HEK293T (cell line): Measurements from ENCODE around the gene RBBP8.

ENCODE experiments used
- CTCF ChIA-PET: fragments of 350-600 bp; formaldehyde crosslinking; extraction: SDS; loops from one replicate; lab custom pipeline; 2021; ENCODE audit warnings: antibody characterized with exemption, inconsistent platforms; lab: Yijun Ruan, JAX
- POLR2A ChIA-PET: fragments of 350-600 bp; formaldehyde crosslinking; extraction: SDS; loops from one replicate; lab custom pipeline; 2020; ENCODE audit warnings: antibody characterized with exemption, inconsistent platforms; lab: Yijun Ruan, JAX
- DNase-seq: peaks from one replicate; pipeline ENCODE4 v3.0.0; 2012; ENCODE audit warnings: mixed read lengths; ENCODE audit errors: extremely low spot score
- ARNT ChIP-seq: fragments of 450-650 bp; IDR thresholded peaks from 2 replicates; pipeline ENCODE4 v1.6.1; 2017; ENCODE audit warnings: mild to moderate bottlenecking
- BHLHE40 ChIP-seq: fragments of 450-650 bp; IDR thresholded peaks from 2 replicates; pipeline ENCODE4 v1.6.1; 2016; ENCODE audit warnings: mild to moderate bottlenecking, moderate library complexity, borderline replicate concordance
- CTBP1 ChIP-seq: fragments of 450-650 bp; IDR thresholded peaks from 2 replicates; pipeline ENCODE4 v1.6.1; 2016; ENCODE audit warnings: borderline replicate concordance
- ELF4 ChIP-seq: fragments of 450-650 bp; IDR thresholded peaks from 2 replicates; pipeline ENCODE4 v1.6.1; 2017; ENCODE audit warnings: antibody characterized with exemption
- FOXA1 ChIP-seq: fragments of 450-650 bp; IDR thresholded peaks from 2 replicates; pipeline ENCODE4 v1.6.1; 2016; ENCODE audit warnings: mild to moderate bottlenecking
- FOXK2 ChIP-seq: fragments of 450-650 bp; IDR thresholded peaks from 2 replicates; pipeline ENCODE4 v1.6.1; 2016; ENCODE audit warnings: mild to moderate bottlenecking
- FOXM1 ChIP-seq: fragments of 450-650 bp; IDR thresholded peaks from 2 replicates; pipeline ENCODE4 v1.6.1; 2017; ENCODE audit warnings: mild to moderate bottlenecking, borderline replicate concordance
- HDGF ChIP-seq: fragments of 450-650 bp; IDR thresholded peaks from 2 replicates; pipeline ENCODE4 v1.6.1; 2017; ENCODE audit warnings: antibody characterized with exemption, borderline replicate concordance
- L3MBTL2 ChIP-seq: fragments of 450-650 bp; conservative IDR thresholded peaks from 2 replicates; pipeline ENCODE4 v1.6.1; 2016; ENCODE audit warnings: mild to moderate bottlenecking
- LEF1 ChIP-seq: fragments of 450-650 bp; IDR thresholded peaks from 2 replicates; pipeline ENCODE4 v1.6.1; 2017; ENCODE audit warnings: mild to moderate bottlenecking, borderline replicate concordance
- NFRKB ChIP-seq: fragments of 450-650 bp; IDR thresholded peaks from 2 replicates; pipeline ENCODE4 v1.6.1; 2016; ENCODE audit warnings: mild to moderate bottlenecking, moderate library complexity
- PKNOX1 ChIP-seq: fragments of 450-650 bp; IDR thresholded peaks from 2 replicates; pipeline ENCODE4 v1.6.1; 2016
- SP1 ChIP-seq: fragments of 450-650 bp; IDR thresholded peaks from 2 replicates; pipeline ENCODE4 v1.6.1; 2017
- SUZ12 ChIP-seq: fragments of 450-650 bp; IDR thresholded peaks from 2 replicates; pipeline ENCODE4 v1.6.1; 2016; ENCODE audit warnings: mild to moderate bottlenecking
- TARDBP ChIP-seq: fragments of 450-650 bp; IDR thresholded peaks from 2 replicates; pipeline ENCODE4 v1.6.1; 2016
- ZNF384 ChIP-seq: fragments of 450-650 bp; IDR thresholded peaks from 2 replicates; pipeline ENCODE4 v1.6.1; 2016

RBBP8 gene

GRCh38 chr18:22936515-22936914 lies 3.4 kb downstream of the RBBP8 start:
- ChIA-PET POLR2A (no interaction called here), CTCF (no interaction called here)
- DNase-seq, result no peak
- no peak for TF ChIP-seq ZNF384
- TF ChIP-seq ARNT, result no peak
- no peak for TF ChIP-seq TARDBP
- no peak for TF ChIP-seq FOXK2
- no peak for TF ChIP-seq LEF1
- no peak for TF ChIP-seq CTBP1
- no peak for TF ChIP-seq SUZ12
- no peak for TF ChIP-seq FOXA1
- TF ChIP-seq L3MBTL2, result no peak
- no peak for TF ChIP-seq PKNOX1
- no peak for TF ChIP-seq FOXM1
- no peak for TF ChIP-seq ELF4
- TF ChIP-seq HDGF, result no peak

- TF ChIP-seq L3MBTL2 (no peak), LEF1 (no peak), SUZ12 (no peak), ZNF384 (no peak), PKNOX1 (no peak), SP1 (no peak), FOXK2 (no peak)
- DNase-seq, result no peak
- POLR2A ChIA-PET, result no interaction called here
- CTCF ChIA-PET, result no interaction called here
Measured at GRCh38 chr18:22939649-22940048, 6.5 kb downstream of the RBBP8 start.

GRCh38 chr18:22943847-22944246 lies 10.7 kb downstream of the RBBP8 start:
- DNase-seq, result no peak
- TF ChIP-seq ARNT, result no peak
- no peak for TF ChIP-seq CTBP1
- no peak for TF ChIP-seq FOXA1
- no peak for TF ChIP-seq BHLHE40
- TF ChIP-seq SUZ12, result no peak
- TF ChIP-seq TARDBP, result no peak
- no peak for TF ChIP-seq PKNOX1
- no peak for TF ChIP-seq HDGF
- TF ChIP-seq NFRKB, result no peak
- TF ChIP-seq FOXK2, result no peak
- no peak for TF ChIP-seq FOXM1
- TF ChIP-seq L3MBTL2, result no peak
- ChIA-PET CTCF (no interaction called here), POLR2A (no interaction called here)

GRCh38 chr18:22946217-22946616 lies 13.1 kb downstream of the RBBP8 start:
- ChIA-PET CTCF (no interaction called here), POLR2A (interaction anchor here (3.5 kb wide), 1 partner anchor 13 kb away, joined by 14 read pairs; the partner anchor contains the start of gene RBBP8)
- TF ChIP-seq BHLHE40 (no peak), ZNF384 (no peak), SUZ12 (no peak), L3MBTL2 (no peak), LEF1 (no peak), SP1 (no peak), FOXA1 (no peak), NFRKB (no peak), CTBP1 (no peak), ELF4 (no peak), FOXK2 (no peak), FOXM1 (no peak), PKNOX1 (no peak), TARDBP (no peak), HDGF (no peak), ARNT (no peak)
- DNase-seq, result no peak

- TF ChIP-seq LEF1 (no peak), ELF4 (no peak), L3MBTL2 (no peak), ARNT (no peak), ZNF384 (no peak), FOXM1 (no peak)
- DNase-seq, result no peak
- ChIA-PET CTCF (no interaction called here), POLR2A (interaction anchor here (3.5 kb wide), 1 partner anchor 14 kb away, joined by 14 read pairs; the partner anchor contains the start of gene RBBP8)
Measured at GRCh38 chr18:22946846-22947245, 13.7 kb downstream of the RBBP8 start.

GRCh38 chr18:22951823-22952222 lies 18.7 kb downstream of the RBBP8 start:
- CTCF ChIA-PET, result no interaction called here
- DNase-seq, result no peak
- POLR2A ChIA-PET, result no interaction called here
- TF ChIP-seq ARNT (no peak), L3MBTL2 (no peak), HDGF (no peak), FOXK2 (no peak), ZNF384 (no peak), TARDBP (no peak)
